Putamen (tissue), 1 donor: ENCODE data around the gene DCUN1D1.
A peak's percentile ranks its signal among the peaks of the same experiment; 100 is the strongest.
"Not testable (repeated sequence)": the region's sequence is repeated elsewhere in the genome, so short reads cannot be mapped to it uniquely, and the experiment has no call there.

Experiments
- DNase-seq: peaks from one replicate; pipeline ENCODE4 v3.0.0-alpha.2; 2016; ENCODE audit warnings: low spot score

DCUN1D1 gene

DNA sequence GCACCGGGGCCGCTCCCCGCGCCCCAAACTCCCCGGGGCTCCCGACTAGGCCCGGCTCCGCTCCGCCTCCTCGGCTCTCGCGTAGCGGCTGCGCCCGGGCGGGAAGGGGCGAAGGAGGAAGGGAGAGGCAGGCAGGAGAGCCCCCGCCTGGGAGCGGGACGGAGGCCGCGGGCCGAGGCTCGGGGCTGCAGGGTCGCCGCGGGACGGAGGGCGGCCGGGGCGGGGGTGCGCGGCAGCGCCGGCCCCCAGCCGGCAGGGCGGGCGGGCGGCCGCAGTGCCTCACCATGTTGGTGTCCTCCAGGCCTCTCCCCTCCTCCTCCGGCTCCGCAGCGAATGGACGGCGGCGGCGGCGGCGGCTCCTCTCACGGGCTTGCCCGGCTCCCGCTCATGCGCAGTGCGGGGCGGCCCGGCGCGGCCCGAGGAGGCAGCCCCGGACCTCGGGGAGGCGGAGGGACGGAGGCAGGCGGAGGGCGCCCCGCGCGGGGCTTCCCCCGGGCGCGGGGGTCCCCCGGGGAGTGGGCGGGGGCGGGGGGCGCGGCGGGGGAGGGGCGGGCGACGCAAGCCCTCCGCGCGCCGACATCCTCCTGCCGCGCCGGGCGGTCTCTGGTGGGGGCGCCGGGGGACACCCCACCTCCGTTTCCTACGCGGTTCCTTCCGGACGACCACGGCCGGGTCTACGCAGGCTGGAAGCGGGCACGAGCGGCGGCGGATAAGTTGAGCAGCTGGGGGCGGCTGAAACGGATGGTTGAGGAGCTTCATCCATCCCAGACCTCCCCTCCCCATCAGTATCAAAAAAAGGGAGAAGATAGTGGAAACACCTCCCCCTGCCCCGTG lies at the start of gene DCUN1D1:
Gene DCUN1D1, minus strand, starts transcription at position 335 of the 834 bp plus-strand sequence. Its CDS starts 49 bp downstream, at position 286.
- DNase-seq = peak; percentile 88

DNA sequence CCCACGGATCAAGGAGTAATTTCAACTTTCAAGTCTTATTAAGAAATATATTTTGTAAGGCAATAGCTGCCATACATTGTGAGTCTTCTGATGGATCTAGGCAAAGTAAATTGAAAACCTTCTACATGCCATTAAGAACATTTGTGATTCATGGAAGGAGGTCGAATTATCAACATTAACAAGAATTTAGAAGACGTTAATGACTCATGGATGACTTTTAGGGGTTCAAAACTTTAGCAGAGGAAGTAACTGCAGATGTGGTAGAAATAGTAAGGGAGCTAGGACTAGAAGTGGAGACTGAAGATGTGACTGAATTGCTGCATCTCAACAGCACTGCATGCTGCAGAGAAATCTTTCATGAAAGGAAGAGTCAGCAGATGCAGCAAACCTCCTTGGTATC lies 48.1 kb upstream of the DCUN1D1 start:
- DNase-seq = no peak

DNA sequence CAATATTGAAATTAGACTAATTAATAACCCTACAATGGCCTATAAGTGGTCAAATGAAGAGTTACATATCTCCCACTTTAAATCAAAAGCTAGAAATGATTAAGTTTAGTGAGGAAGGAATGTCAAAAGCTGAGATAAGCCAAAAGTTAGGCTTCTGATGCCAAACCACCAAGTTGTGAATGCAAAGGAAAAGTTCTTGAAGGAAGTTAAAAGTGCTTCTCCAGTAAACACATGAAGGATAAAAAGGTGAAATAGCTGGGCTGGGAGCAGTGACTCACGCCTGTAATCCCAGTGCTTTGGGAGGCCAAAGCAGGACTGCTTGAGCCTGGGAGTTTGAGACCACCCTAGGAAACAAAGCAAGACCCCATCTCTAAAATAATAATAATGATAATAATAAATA lies 46.9 kb upstream of the DCUN1D1 start:
- DNase-seq = no peak

DNA sequence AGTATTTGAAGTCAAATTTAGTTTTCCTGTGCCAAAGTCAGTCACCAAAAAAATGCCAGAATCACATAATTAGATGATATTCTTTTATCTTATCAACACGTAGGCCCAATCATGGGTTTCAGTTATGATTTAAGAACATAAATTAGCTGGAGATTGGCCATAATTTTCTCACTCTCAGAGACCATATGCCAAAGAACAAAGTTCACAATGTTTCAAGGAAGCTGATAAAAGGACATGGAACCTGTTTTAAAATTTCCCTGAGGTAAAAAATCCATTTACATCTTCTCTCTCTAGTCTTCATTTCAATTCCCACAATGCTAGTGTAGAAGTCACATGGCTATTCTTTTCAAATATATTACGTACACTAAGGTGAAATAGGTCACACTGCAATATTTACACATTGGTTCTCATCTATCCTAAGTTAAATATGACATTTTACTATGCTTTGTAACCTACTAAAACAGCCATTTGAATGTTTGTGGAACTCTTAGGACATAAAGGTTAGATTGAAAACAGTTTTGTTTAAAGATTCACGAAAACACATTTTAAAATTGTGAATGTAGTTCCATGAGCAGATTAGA lies 42.7 kb upstream of the DCUN1D1 start:
- DNase-seq = no peak

DNA sequence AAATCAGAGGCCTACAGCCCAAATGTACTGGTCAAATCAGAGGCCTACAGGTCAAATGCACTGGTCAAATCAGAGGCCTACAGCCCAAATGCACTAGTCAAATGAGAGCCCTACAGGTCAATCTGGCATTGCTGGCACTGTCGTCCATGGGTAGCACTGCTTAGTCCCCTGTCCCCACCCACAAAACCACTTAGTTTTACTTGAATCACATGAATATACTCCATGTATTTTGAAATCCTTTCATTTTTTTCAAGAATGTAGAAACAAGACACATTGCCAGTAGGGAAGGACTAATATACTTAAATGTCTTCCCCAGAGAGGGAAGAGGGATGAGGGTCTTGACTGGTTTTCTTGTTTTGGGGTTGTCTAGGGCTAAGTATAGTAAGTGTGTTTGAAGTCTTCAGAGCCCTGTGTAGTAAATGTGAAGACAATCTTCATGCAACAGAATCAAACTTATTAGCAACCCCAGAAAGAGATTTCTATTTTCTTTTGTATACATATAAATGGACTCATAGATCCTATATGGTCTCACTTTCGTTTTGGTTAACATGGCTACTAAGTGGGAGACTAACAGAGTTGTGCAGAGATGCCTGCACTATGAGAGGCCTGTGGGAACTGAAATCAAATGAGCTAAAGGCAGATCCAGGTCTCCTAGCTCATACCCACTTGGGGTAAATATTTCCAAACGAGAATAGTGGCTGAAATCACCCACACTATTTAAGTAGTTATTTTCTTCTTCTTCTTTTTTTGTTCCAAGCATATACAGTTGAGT lies 38.3 kb upstream of the DCUN1D1 start:
- DNase-seq = no peak

DNA sequence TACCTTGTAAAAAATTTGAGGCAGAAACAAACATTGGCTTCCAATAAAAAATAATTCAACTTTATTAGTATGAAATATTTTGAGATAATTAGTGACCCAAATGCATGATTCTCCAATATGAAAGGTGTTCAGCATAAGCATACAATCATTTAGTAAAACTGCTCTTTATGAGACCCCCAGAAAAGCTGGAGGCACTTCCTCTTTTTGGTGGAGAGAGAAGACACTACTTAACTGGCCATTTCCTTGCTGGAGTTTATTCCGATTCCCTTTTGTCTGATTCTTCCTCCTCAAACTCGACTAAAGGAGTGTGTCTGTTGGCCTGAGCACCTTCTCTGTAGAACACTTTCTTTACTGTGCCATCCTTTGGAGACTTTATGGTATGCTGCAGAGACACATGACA lies 34.8 kb upstream of the DCUN1D1 start:
- no peak for DNase-seq

DNA sequence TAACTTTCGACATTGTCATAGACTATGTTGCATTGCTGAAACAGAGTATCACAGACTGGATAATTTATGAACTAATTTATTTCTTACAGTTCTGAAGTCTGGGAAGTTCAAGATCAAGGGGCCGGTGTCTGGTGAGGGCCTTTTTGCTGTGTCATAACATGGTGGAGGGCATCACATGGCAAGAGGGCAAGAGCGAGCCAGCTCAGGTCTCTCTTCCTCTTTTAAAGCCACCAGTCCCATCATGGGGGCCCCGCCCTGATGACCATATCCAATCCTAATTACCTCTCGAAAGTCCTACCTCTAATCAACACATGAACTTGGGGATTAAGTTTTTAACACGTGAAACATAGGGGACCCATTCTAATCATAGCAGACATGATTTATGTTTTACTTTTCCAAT lies 33.5 kb upstream of the DCUN1D1 start:
- DNase-seq = no peak

DNA sequence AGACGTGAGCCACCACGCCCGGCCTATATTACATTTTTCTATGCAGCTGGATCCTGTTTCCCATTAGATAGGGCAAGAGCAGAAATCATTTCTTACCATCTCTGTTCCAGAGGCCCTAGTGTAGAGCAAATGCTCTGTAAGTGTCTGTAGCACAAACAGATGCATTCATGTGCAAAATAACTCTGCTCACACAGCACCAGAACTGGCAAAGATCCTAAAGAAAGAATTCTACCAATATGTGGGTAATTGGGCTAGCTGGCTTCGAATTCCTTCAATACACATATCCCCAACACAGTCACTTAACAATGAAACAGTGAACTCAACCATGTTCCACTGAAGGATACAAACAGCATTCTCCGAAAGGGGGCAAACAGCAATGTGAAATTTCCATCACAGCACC lies 32.7 kb upstream of the DCUN1D1 start:
- no peak for DNase-seq

DNA sequence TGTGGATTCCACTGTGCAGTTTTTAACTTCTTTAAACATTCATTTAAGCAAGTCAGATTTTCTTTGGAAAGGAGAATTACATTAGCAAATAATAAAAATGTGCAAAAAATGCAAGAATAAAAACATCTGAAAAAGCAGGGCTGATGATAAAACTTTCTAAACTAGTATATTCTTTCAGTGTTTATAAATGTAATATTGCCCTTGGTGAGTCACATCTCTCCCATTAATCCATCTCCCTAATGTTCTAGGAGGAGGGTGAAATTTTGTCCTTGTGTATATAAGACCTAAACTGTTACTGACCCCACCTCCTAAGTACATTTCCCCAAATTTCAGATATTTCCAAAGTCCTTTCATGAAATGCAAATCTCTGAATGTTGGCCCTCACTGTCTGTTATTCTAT lies 28.5 kb upstream of the DCUN1D1 start:
- no peak for DNase-seq

DNA sequence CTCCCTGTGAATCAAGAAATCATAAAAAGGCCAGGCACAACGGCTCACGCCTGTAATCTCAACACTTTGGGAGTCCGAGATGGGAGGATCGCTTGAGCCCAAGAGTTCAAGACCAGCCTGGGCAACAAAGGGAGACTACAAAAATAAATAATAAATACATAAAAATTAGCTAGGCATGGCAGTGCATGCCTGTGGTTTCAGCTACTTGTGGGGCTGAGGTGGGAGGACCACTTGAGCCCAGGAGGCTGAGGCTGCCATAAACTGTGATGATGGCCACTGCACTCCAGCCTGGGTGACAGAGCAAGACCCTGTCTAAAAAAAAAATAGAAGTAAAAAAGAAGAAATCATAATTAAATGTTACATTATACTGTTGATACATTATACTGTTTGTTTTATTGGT lies 28.0 kb upstream of the DCUN1D1 start:
- no peak for DNase-seq

DNA sequence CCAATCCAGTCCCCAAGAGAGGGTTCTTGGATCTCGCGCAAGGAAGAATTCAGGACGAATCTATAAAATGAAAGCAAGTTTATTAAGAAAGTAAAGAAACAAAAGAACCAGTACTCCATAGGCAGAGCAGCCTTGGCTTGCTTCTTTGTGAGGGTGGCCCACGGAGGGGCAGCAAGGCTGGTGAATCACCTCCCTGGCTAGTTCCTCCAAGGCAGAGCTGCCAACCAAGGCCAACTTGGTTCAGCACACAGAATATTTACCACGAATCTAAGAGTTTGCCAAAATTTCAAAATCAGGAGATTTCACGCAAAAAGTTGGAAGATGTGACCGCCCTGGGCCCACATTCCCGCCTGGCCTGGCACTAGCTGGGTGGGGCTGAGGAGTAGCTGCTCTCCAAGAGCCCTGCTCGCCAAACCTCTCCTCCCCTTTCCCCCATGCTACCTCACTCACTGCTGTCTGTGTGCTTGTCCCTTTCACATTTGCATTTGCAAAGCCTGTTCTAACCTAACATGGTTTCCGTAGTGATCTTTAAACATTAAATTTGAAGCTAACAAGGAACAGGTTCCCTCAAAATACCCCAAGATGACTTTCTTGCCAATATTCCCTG lies 26.2 kb upstream of the DCUN1D1 start:
- no peak for DNase-seq

DNA sequence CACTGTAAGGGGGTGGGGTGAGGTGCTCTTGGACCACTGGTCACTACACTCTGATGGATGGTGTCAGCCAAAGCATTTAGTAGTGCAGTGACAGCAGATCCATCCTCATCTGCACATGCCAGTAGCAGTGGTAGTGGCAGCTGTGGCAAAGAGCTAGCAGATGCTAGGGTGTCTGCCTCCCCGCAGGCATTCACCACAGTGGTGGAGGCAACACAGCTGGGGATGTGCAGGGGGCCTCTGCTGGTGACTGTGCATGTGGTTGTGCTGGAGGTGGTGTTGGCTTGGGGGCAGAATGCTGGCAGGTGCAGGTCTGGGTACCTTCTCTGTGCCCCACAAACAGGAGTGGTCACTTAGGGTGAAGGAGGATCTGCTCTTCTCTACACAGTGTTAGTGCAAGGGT lies 19.4 kb upstream of the DCUN1D1 start:
- no peak for DNase-seq

DNA sequence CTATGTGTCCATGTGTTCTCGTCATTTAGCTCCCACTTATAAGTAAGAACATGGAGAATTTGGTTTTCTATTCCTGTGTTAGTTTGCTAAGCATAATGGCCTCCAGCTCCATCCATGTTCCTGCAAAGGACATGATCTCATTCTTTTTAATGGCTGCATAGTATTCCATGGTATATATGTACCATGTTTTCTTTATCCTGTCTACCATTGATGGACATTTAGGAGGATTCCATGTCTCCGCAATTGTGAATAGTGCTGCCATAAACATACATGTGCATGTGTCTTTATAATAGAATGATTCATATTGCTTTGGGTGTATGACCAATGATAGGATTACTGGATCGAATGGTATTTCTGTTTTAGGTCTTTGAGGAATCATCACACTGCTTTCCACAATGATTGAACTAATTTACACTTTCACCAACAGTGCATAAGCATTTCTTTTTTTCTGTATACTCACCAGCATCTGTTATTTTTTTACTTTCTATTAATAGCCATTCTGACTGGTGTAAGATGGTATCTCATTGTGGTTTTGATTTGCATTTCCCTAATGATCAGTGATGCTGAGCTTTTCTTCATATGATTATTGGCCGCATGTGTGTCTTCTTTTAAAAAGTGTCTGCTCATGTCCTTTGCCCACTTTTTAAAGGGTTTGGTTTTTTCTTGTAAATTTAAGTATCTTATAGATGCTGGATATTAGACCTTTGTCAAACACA lies 13.3 kb upstream of the DCUN1D1 start:
- DNase-seq = not testable (repeated sequence)

DNA sequence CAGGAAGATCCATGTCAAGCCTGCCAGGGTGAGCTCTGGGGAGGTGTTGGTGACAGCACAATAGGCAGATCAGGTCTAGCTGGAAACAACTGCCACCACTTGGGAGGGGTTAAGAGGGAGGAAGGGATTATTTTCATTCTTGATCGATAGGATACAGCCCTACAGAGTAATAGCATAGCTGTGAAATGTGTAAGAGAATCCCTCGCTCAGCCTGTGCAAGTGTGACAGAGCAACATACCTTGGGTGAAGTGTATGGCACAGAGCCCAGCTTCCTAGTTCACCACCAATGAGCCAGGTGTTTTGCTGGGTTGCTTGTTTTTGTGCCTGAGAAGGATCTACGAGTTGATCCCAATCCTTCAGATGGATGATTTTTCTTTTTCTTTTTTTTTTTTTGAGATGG lies 9.2 kb upstream of the DCUN1D1 start:
- no peak for DNase-seq

DNA sequence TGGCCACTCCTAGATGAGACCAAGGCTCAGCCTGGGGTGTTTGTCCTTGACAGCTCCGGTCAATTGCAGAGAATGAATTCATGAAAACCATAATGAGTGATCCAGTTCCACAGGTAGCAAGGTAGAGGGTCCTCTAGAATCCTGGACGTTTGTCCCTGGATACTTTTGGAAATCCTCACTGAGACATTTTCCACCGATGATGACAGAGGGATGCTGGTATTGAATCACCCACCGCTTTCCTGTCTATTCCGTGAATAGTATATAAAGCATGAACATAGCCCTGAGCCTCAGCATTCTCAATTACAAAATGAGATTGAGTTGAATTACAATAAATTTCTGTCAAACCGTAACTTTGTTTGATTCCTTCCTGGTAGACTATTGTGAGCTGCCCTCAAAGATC lies 5.7 kb upstream of the DCUN1D1 start:
- DNase-seq = no peak

DNA sequence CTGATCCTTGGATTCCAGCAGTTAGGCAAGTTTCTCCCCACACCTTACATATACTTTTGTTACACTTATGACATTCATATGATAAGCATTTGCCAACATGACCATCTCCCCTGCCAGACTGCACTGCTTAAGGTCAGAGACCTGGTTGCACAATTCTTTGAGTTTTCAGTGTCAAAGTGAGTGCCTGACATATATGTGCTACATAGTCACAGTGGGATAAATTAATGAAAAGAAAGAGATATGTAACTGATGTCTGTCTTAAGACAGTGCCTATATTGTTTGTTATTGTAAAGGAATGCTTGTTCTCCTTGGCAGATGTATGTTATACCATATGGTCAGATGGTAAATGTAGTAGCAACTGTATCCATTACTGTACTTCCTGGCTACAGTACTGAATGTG lies 3.5 kb upstream of the DCUN1D1 start:
- no peak for DNase-seq

DNA sequence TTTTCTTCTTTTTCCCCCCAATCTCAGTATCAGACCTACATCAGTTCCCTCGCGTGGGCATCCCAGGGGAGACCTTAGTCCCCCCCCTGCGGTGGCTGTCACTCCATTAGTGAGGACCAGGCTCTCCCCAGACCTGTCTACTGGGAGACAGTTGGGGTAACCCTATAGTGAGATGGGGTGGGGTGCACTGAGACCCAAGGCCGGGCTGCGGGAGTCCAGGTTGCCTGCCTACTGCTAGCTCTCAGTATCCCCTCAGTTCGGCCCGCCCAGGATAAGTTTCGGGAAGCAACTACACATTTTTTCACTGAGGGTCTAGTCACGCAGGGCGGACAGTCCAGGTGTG lies 671 bp upstream of the DCUN1D1 start:
- DNase-seq = no peak

DNA sequence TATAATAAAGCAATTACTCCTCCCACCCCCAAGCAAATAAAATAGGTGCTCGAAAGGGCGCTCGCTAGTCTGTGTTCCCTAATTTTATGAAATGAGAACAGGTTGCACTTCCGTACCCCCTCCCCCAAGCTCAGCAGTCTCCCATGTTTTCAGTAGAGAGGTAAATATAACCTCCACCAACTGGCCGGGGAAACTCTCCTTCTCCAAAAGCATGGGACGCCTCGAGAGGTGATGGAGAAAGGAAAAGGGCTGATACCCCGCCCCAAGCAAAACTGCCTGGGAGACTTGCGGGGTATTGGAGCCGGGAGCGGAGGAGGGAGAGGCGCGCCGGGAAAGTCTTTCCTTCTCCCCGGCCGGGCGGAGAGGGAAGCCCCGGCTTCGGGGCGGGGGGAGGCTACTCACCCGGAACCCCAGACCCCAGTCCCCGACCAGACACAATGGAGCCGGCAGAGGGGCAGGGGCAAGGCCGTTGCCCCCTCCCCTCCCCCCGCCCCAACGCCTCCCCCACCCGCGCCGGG lies 605 bp downstream of the DCUN1D1 start:
- DNase-seq = peak; percentile 43

DNA sequence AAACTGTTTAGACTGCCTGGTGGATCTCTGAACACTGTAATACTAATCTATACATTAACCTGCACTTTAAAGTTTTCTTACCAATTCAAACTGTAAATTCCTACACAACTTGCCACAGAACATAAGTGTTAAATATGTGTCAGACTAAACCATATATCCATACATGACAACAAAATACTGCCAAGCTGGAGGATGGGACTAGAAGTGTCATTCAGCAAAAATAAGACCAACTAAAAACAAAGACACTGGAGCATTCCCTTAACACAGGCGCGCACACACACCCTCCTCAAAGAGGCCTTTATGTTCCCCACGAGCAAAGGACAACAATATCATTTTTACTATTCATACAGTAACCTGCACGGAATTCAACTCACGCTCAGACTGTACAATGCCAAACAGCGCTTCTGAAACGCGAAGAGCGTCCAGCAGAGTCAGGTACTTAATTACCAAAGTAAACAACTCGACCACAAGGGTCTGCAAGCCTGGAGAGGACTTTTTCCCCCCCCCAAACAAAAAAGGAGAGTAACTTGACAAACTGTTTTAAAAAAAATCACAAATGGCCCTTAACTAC lies 1.1 kb downstream of the DCUN1D1 start:
- DNase-seq = no peak

DNA sequence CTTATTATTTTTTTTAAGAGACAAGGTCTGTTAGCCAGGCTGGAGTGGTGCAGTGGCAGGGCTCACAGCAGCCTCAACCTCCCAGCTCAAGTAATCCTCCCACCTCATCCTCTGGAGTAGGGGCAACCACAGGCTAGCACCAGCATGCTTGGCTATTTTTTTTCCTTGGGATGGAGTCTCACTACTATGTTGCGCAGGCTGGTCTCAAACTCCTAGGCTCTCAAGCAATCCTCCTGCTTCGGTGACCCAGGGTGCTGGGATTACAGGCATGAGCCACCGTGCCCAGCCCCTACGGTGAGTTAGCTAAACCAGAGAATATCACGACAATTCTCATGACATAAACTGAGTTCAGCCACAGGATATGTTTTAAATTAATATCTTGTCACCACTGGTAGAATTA lies 2.0 kb downstream of the DCUN1D1 start:
- DNase-seq = no peak

DNA sequence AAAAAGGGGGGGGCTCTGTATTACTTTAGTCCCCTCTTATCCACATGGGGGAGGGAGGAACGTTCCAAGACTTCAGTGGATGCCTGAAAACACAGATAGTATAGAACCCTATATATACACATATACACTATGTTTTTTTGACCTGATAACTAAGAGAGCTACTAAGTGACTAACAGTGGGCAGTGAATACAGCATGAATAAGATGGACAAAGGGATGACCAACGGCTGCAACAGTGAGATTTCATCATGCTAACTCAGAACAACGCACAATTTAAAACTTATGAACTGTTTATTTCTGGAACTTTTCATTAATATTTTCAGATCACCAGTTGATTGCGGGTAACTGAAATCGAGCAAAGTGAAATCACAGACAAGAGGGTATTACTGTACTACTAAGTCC lies 7.3 kb downstream of the DCUN1D1 start:
- no peak for DNase-seq

DNA sequence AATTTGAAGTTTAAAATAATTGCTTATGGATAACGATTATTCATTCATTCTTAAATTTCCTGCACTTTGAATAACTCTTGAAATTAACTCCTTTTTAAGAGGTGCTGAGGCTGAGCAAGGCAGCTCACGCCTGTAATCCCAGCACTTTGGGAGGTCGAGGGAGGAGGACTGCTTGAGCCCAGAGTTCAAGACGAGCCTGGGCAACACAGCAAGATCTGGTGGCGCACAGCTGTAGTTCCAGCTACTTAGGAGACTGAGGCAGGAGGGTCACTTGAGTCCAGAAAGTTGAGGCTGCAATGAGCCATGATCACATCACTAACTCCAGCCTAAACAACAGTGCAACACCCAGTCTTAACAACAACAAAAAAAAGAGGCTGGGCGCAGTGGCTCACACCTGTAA lies 8.0 kb downstream of the DCUN1D1 start:
- DNase-seq = no peak
